Ovary (tissue), 3 donors: Measurements from ENCODE around the gene DMWD.

Experiments used
- EP300 ChIP-seq: sonication (generic); formaldehyde crosslinking; IDR thresholded peaks from one replicate; pipeline ENCODE4 v1.6.1; 2017; ENCODE audit warnings: antibody characterized with exemption
- POLR2A ChIP-seq: fragments of 450-650 bp; IDR thresholded peaks from one replicate; pipeline ENCODE4 v1.6.1; 2017; ENCODE audit warnings: antibody characterized with exemption, mild to moderate bottlenecking, moderate library complexity
- TF ChIP-seq, protein P1 (sequence below), 3 donors: fragments of 450-650 bp in 2 of 3; fragments of 200-600 bp in 1 of 3; IDR thresholded peaks; one replicate each; pipeline versions ENCODE4 v1.5.1 to v1.8.0; 2016 to 2022; ENCODE audit warnings: antibody characterized with exemption in 3 of 3, mild to moderate bottlenecking in 1 of 3
- donor health status: DM: no; HTN: no; CAD: no.

DNA sequence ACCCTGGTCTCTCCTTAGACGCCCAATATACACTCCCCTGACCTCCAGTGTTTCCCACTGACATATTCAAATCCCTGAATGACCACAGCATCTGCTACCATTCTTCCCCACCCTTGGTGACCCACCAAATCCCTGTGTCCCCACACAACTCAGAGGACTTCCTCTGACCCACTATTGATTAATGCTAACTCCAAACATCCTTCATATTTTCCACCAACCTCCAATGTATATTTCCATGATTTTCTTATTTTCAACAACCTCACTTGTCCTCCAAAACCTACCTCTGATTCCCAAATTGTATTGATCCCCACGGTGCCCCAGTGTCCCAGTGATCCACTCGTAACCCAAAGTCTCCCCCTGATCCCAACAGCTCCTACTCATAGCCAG is 526 bp upstream of the DMWD start:
- TF ChIP-seq, protein P1, sequence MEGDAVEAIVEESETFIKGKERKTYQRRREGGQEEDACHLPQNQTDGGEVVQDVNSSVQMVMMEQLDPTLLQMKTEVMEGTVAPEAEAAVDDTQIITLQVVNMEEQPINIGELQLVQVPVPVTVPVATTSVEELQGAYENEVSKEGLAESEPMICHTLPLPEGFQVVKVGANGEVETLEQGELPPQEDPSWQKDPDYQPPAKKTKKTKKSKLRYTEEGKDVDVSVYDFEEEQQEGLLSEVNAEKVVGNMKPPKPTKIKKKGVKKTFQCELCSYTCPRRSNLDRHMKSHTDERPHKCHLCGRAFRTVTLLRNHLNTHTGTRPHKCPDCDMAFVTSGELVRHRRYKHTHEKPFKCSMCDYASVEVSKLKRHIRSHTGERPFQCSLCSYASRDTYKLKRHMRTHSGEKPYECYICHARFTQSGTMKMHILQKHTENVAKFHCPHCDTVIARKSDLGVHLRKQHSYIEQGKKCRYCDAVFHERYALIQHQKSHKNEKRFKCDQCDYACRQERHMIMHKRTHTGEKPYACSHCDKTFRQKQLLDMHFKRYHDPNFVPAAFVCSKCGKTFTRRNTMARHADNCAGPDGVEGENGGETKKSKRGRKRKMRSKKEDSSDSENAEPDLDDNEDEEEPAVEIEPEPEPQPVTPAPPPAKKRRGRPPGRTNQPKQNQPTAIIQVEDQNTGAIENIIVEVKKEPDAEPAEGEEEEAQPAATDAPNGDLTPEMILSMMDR (IDR thresholded peaks at IDR 0.05) = no peak
- TF ChIP-seq POLR2A (no peak), EP300 (no peak)
